RWPE2 (cell line): ENCODE measurements around the gene CRAT.

Experiments
- ATAC-seq: fragments of 200-7000 bp; cut with Tn5 transposase; 3 replicates; pipeline ENCODE4 v1.9.1; 2021; ENCODE audit warnings: low read depth
- DNase-seq: peaks from one replicate; pipeline ENCODE4 v3.0.0-alpha.2; 2020; ENCODE audit warnings: low spot score
- H3K27ac ChIP-seq: fragments of 450-650 bp; 2 replicates; pipeline ENCODE4 v1.5.1; 2017; ENCODE audit warnings: mild to moderate bottlenecking; ENCODE audit not compliant: poor library complexity, severe bottlenecking
- H3K27me3 ChIP-seq: fragments of 250-450 bp; sonication (Bioruptor Pico); 2 replicates; pipeline ENCODE4 v1.5.1; 2021; ENCODE audit warnings: mild to moderate bottlenecking, moderate library complexity; ENCODE audit not compliant: insufficient read depth, poor library complexity, severe bottlenecking
- H3K36me3 ChIP-seq: fragments of 250-450 bp; sonication (Bioruptor Pico); 2 replicates; pipeline ENCODE4 v1.5.1; 2020; ENCODE audit warnings: low read depth, mild to moderate bottlenecking, moderate library complexity
- H3K4me1 ChIP-seq: fragments of 250-450 bp; sonication (Bioruptor Pico); 2 replicates; pipeline ENCODE4 v1.5.1; 2021; ENCODE audit warnings: mild to moderate bottlenecking, moderate library complexity; ENCODE audit not compliant: insufficient read depth, poor library complexity, severe bottlenecking
- H3K4me3 ChIP-seq: fragments of 250-450 bp; sonication (Bioruptor Pico); 2 replicates; pipeline ENCODE4 v1.5.1; 2021; ENCODE audit warnings: mild to moderate bottlenecking, moderate library complexity; ENCODE audit not compliant: severe bottlenecking
- H3K9me3 ChIP-seq: fragments of 250-450 bp; sonication (Bioruptor Pico); 2 replicates; pipeline ENCODE4 v1.5.1; 2021; ENCODE audit warnings: mild to moderate bottlenecking, moderate library complexity; ENCODE audit not compliant: severe bottlenecking
- TF ChIP-seq, protein P1 (sequence below): fragments of 450-650 bp; IDR thresholded peaks from one replicate; pipeline ENCODE4 v1.5.1; 2017; ENCODE audit warnings: mild to moderate bottlenecking, moderate library complexity; ENCODE audit not compliant: poor library complexity, severe bottlenecking

CRAT gene

DNA sequence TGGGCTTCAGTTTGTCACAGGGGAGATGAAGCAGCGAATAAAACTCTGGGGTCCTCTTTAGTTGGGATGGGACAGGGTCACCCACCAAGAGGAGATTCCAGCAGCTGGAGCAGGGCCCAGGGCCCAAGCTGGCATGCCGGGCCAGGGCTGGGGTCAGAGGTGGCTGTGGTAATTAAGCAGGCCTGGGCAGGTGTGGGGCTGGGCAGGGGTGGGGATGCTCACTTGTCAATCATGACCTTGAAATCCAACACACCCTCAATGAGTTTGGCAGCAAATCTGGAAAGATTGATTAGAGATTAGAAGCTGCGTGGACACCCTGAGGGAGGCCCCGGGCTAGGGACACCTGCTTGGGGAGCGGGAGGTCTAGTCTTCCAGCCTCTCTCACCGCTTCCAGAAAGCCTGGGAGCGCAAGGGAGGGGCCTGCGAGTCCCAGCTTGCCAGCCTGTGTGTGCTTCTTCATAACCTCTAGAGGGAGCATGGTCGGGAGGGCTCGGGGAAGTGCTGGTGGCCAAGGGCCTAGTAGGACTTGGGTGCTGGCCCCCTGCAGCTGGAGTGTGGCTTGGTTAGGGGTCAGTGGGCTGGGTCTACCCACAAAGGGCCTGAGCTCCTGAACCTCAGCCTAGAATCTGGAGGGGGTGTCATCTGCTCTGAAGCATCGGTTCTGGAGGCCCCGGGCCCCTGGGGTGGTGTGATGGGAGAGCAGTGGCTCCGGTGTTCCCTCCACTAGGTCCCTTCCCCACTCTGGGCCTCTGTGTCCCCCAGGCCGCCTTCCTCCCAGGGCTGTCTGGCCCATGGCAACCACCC lies 7.6 kb downstream of the CRAT start:
- peak; percentile 92 for ATAC-seq
- H3K27ac ChIP-seq: no peak overlapping the region
- H3K4me3 ChIP-seq: no peak overlapping the region
- TF ChIP-seq, protein P1, sequence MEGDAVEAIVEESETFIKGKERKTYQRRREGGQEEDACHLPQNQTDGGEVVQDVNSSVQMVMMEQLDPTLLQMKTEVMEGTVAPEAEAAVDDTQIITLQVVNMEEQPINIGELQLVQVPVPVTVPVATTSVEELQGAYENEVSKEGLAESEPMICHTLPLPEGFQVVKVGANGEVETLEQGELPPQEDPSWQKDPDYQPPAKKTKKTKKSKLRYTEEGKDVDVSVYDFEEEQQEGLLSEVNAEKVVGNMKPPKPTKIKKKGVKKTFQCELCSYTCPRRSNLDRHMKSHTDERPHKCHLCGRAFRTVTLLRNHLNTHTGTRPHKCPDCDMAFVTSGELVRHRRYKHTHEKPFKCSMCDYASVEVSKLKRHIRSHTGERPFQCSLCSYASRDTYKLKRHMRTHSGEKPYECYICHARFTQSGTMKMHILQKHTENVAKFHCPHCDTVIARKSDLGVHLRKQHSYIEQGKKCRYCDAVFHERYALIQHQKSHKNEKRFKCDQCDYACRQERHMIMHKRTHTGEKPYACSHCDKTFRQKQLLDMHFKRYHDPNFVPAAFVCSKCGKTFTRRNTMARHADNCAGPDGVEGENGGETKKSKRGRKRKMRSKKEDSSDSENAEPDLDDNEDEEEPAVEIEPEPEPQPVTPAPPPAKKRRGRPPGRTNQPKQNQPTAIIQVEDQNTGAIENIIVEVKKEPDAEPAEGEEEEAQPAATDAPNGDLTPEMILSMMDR: peak; percentile 70
- H3K36me3 ChIP-seq: no peaks in the 10 kb centered on the region
- DNase-seq: no peak
- H3K4me1 ChIP-seq: peaks cover 5% of the 10 kb centered on the region
- no peaks in the 10 kb centered on the region for H3K9me3 ChIP-seq
- no peaks in the 10 kb centered on the region for H3K27me3 ChIP-seq

DNA sequence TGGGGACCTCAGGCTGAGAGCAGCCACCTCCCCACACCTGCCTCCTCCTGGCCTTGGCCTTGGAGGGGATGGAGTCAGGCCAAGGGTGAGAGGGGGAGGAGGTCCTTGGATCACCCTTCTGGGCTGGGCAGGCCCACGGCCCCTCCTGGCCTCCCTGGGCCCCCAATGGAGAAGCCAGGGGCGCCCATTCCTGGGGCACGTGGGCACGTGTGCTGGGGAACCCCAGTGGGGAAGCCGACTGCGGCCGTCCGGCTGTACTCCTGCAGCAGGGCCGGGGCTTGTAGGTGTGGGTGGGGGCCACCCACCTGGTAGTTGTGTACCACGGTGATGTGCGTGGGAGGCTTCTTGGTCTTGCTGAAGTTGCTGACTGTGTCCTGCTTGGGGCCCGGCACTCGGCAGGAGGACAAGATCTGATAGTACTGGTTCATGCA lies 8.5 kb downstream of the CRAT start:
- Histone ChIP-seq H3K27me3 (no peaks in the 10 kb centered on the region), H3K27ac (no peak overlapping the region), H3K4me3 (no peak overlapping the region), H3K9me3 (no peaks in the 10 kb centered on the region), H3K36me3 (no peaks in the 10 kb centered on the region), H3K4me1 (peaks cover 5% of the 10 kb centered on the region)
- no peak for ATAC-seq
- TF ChIP-seq, protein P1: no peak
- DNase-seq: no peak

DNA sequence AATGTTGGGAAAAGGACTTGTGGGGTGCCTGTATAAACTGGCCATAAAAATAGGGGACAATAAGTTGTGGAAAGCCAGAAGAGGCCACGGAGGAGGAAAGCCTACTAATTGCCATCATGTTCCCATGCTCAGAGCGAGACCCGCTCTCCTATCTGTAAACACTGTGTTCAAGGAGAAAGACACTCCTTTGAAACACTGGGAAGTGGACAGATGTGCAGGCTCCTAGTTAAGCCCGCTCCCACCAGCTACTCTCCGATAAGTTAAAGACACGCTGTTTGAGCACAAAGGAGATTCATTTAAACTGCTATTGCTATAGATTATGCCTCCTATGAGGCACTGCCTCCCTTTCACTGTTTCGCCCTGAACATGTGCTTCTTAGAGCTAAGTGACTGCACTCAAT lies 9.3 kb downstream of the CRAT start:
- H3K27ac ChIP-seq: no peak overlapping the region
- TF ChIP-seq, protein P1: no peak
- peaks cover 5% of the 10 kb centered on the region for H3K4me1 ChIP-seq
- H3K4me3 ChIP-seq: no peak overlapping the region
- ATAC-seq: no peak
- H3K36me3 ChIP-seq: no peaks in the 10 kb centered on the region
- H3K27me3 ChIP-seq: no peaks in the 10 kb centered on the region
- DNase-seq: no peak
- no peaks in the 10 kb centered on the region for H3K9me3 ChIP-seq

DNA sequence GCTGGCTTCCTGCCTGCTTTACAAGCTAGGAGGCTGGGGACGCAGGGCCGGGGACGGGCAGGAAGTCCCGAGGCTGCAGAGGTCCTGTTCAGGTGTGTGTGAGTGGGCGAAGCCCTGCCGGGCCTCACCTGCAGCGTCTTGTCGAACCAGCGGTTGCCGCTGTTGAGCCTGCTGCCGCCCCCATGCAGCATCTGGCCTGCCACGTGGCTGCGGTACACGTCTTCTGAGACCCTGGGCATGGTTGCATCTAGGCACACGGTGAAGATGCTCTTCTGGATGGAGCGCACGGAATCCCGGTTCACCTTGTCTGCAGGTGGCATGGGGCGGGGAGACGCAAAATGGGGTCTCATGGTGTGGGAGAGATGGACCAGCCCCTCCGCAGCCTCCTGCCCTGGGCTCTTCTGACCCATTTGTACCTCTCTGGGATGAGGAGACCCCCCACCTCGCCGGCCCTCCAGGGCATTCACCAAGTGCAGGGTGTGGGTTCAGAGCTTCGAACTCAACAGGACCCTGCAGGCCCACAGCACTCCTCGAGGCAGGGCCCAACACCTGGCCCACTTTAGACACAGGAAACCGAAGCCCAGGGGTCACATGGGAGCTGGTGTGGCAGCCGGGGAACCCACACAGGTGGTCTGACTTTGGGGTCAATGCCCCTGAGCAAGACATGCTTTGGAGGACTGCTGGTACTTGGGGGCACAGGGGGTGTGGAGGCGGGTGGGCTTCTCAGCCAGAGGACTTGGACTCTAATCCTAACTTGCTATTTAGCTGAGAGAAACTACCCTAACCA lies 10.0 kb downstream of the CRAT start:
- ATAC-seq: no peak
- H3K27me3 ChIP-seq: no peaks in the 10 kb centered on the region
- DNase-seq: no peak
- H3K36me3 ChIP-seq: no peaks in the 10 kb centered on the region
- no peak overlapping the region for H3K27ac ChIP-seq
- TF ChIP-seq, protein P1: no peak
- no peak overlapping the region for H3K4me3 ChIP-seq
- peaks cover 5% of the 10 kb centered on the region for H3K4me1 ChIP-seq
- no peaks in the 10 kb centered on the region for H3K9me3 ChIP-seq

DNA sequence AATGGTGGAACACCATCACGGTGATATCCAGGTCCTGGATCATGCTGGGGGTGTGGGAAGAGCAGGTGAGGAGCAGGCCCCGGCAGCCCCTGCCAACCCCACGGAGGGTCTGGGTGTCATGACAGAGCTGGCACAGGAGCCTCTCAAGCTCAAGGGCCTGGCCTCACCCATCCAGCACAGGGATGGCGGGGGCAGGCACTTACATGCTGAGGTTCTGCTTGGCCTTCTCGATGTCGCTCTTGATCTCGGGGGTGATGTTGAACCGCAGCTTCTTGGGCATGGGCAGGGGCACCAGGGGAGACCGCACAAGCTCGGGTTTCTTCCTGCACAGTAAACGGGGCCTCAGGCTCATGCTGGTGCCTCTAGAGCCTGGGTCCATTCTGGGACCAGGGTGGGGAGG lies 12.3 kb downstream of the CRAT start:
- peaks cover 5% of the 10 kb centered on the region for H3K4me1 ChIP-seq
- TF ChIP-seq, protein P1: no peak
- no peak overlapping the region for H3K4me3 ChIP-seq
- no peaks in the 10 kb centered on the region for H3K9me3 ChIP-seq
- no peaks in the 10 kb centered on the region for H3K27me3 ChIP-seq
- no peaks in the 10 kb centered on the region for H3K36me3 ChIP-seq
- H3K27ac ChIP-seq: no peak overlapping the region
- no peak for ATAC-seq
- no peak for DNase-seq
